Erythroblast (primary cell): ENCODE results near the gene USP40.

Source experiments
- GATA1 ChIP-seq: IDR thresholded peaks from 2 replicates; pipeline ENCODE4 v1.6.1; 2011; ENCODE audit warnings: low read depth, mild to moderate bottlenecking, control low read depth, low read length, moderate library complexity
- POLR2A ChIP-seq: IDR thresholded peaks from 2 replicates; pipeline ENCODE4 v1.6.1; 2011; ENCODE audit warnings: mild to moderate bottlenecking, low read length

- TF ChIP-seq POLR2A, result no peak
- TF ChIP-seq GATA1, result no peak
These were observed 135.9 kb downstream of the USP40 start for GRCh38 chr2:233430651-233431050.
